Endothelial cell of hepatic sinusoid (primary cell): ENCODE measurements around the gene SPTLC1.

Experiments
- in situ Hi-C: cut with HindIII; loops from 2 replicates; pipeline ENCODE4 v1.10.0; 2017; ENCODE audit warnings: low sequenced_read_pairs

Gene SPTLC1

GRCh38 chr9:91992461-91993041, 122.7 kb downstream of the SPTLC1 start:
- in situ Hi-C loops, result no loop called here

- in situ Hi-C loops, result no loop called here
Observed at GRCh38 chr9:91991721-91992341, 123.4 kb downstream of the SPTLC1 start.

- in situ Hi-C loops, result no loop called here
Observed at GRCh38 chr9:91986248-91986647, 129.0 kb downstream of the SPTLC1 start.

- in situ Hi-C loops, result no loop called here
Observed at GRCh38 chr9:91985692-91986091, 129.5 kb downstream of the SPTLC1 start.
